ENCODE data around the gene ASTL.

Gene ASTL

GRCh38 chr2:96097951-96098823 is 40.1 kb downstream of the ASTL start:
- TF ChIP-seq CTCF (IDR thresholded peaks at IDR 0.05; ENCODE audit: low read length, missing control alignments) = no peak
- DNase-seq (ENCODE audit: low read depth) = no peak

GRCh38 chr2:96097441-96097840 is 40.9 kb downstream of the ASTL start:
- TF ChIP-seq CTCF (IDR thresholded peaks at IDR 0.05; ENCODE audit: low read length, missing control alignments) = no peak
- no peak for DNase-seq (ENCODE audit: low read depth)
- no peak overlapping the region for H3K4me3 ChIP-seq (replicated peaks; ENCODE audit: low read depth, low read length)

More at GRCh38 chr2:96097951-96098823, 40.1 kb downstream of the ASTL start:
- H3K4me3 ChIP-seq (replicated peaks; ENCODE audit: low read depth, low read length) = no peak overlapping the region

GRCh38 chr2:96095116-96095636 is 43.1 kb downstream of the ASTL start:
- no peak overlapping the region for H3K4me3 ChIP-seq (replicated peaks; ENCODE audit: low read depth, low read length)
- no peak for DNase-seq (ENCODE audit: low read depth)
- no peak for TF ChIP-seq CTCF (IDR thresholded peaks at IDR 0.05; ENCODE audit: low read length, missing control alignments)

GRCh38 chr2:96093528-96093927 is 44.8 kb downstream of the ASTL start:
- H3K4me3 ChIP-seq (replicated peaks; ENCODE audit: low read depth, low read length) = no peak overlapping the region

GRCh38 chr2:96092951-96093350 is 45.4 kb downstream of the ASTL start:
- no peak for TF ChIP-seq CTCF (IDR thresholded peaks at IDR 0.05; ENCODE audit: low read length, missing control alignments)

More at GRCh38 chr2:96093528-96093927, 44.8 kb downstream of the ASTL start:
- no peak for DNase-seq (ENCODE audit: low read depth)
- no peak for TF ChIP-seq CTCF (IDR thresholded peaks at IDR 0.05; ENCODE audit: low read length, missing control alignments)

GRCh38 chr2:96092573-96092877 is 45.8 kb downstream of the ASTL start:
- H3K4me3 ChIP-seq (replicated peaks; ENCODE audit: low read depth, low read length) = no peak overlapping the region
- no peak for TF ChIP-seq CTCF (IDR thresholded peaks at IDR 0.05; ENCODE audit: low read length, missing control alignments)
- no peak for DNase-seq (ENCODE audit: low read depth)

More at GRCh38 chr2:96092951-96093350, 45.4 kb downstream of the ASTL start:
- DNase-seq (ENCODE audit: low read depth) = no peak
- no peak overlapping the region for H3K4me3 ChIP-seq (replicated peaks; ENCODE audit: low read depth, low read length)

Data from fibroblast of pulmonary artery (primary cell).